Loucy (cell line): Measurements from ENCODE around the gene CRYBG2.

Experiments
- H2AFZ ChIP-seq: fragments of 200-600 bp; sonication (generic); 2 replicates; pipeline ENCODE4 v1.6.0; 2016; ENCODE audit warnings: antibody characterized with exemption, mild to moderate bottlenecking, low read length, moderate library complexity
- H3F3A ChIP-seq: fragments of 200-600 bp; 2 replicates; pipeline ENCODE4 v1.6.0; 2016; ENCODE audit warnings: antibody characterized with exemption, low read depth, mild to moderate bottlenecking
- H3K27me3 ChIP-seq: fragments of 200-600 bp; sonication (generic); 2 replicates; pipeline ENCODE4 v1.6.1; 2014; ENCODE audit warnings: low read length, mild to moderate bottlenecking; ENCODE audit not compliant: insufficient read depth, poor library complexity, severe bottlenecking
- H3K36me3 ChIP-seq: fragments of 200-600 bp; sonication (generic); 2 replicates; pipeline ENCODE4 v1.6.1; 2016; ENCODE audit warnings: low read length; ENCODE audit not compliant: insufficient read depth
- H3K4me1 ChIP-seq: fragments of 200-600 bp; sonication (generic); 2 replicates; pipeline ENCODE4 v1.5.1; 2014; ENCODE audit warnings: low read length, mild to moderate bottlenecking; ENCODE audit not compliant: insufficient read depth, poor library complexity, severe bottlenecking
- H3K4me2 ChIP-seq: fragments of 200-600 bp; sonication (generic); 2 replicates; pipeline ENCODE4 v1.6.0; 2014; ENCODE audit warnings: antibody characterized with exemption, low read length, low read depth, mild to moderate bottlenecking; ENCODE audit not compliant: poor library complexity, severe bottlenecking
- H3K4me3 ChIP-seq: fragments of 200-600 bp; sonication (generic); 2 replicates; pipeline ENCODE4 v1.5.1; 2014; ENCODE audit warnings: low read length, mild to moderate bottlenecking, mixed read lengths; ENCODE audit not compliant: poor library complexity, severe bottlenecking
- H3K79me2 ChIP-seq: fragments of 200-600 bp; sonication (generic); 2 replicates; pipeline ENCODE4 v1.6.1; 2014; ENCODE audit warnings: low read length; ENCODE audit not compliant: insufficient read depth
- H3K9ac ChIP-seq: fragments of 200-600 bp; sonication (generic); 2 replicates; pipeline ENCODE4 v1.6.0; 2014; ENCODE audit warnings: mild to moderate bottlenecking, low read depth, low read length, moderate library complexity; ENCODE audit not compliant: poor library complexity, severe bottlenecking
- H3K9me2 ChIP-seq: fragments of 200-600 bp; sonication (generic); replicated peaks from 2 replicates; pipeline ENCODE4 v1.6.1; 2016; ENCODE audit warnings: low read depth, low read length, mixed read lengths
- H3K9me3 ChIP-seq: fragments of 200-600 bp; sonication (generic); 2 replicates; pipeline ENCODE4 v1.6.1; 2014; ENCODE audit warnings: mild to moderate bottlenecking, antibody characterized with exemption, low read length, low read depth; ENCODE audit not compliant: insufficient read depth
- H4K20me1 ChIP-seq: fragments of 200-600 bp; sonication (generic); 2 replicates; pipeline ENCODE4 v1.6.0; 2014; ENCODE audit warnings: antibody characterized with exemption, low read length, mild to moderate bottlenecking; ENCODE audit not compliant: insufficient read depth, poor library complexity, severe bottlenecking
- EZH2phosphoT487 ChIP-seq: fragments of 200-600 bp; IDR thresholded peaks from 2 replicates; pipeline ENCODE4 v1.6.1; 2018; ENCODE audit warnings: antibody characterized with exemption, mild to moderate bottlenecking, moderate library complexity, borderline replicate concordance
- TF ChIP-seq, protein P1 (sequence below): fragments of 200-600 bp; sonication (generic); conservative IDR thresholded peaks from 2 replicates; pipeline ENCODE4 v1.5.1; 2014; ENCODE audit warnings: mild to moderate bottlenecking, antibody characterized with exemption, low read length

The CRYBG2 gene

DNA sequence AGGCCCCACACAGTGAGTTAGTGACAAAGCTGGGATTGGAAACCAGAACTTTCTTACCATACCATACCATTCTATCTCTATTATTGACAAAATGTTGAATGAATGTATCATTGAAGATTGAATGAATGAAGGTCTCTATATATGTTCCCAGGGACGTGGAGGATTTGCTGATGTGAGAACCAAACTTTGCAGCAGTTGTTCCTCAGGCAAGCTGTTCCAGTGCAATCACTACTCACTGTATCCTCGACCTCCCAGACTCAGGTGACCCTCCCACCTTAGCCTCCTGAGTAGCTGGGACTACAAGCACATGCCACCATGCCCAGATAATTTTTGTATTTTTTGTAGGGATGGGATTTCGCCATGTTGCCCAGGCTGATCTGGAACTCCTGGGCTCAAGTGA is 45.1 kb upstream of the CRYBG2 start:
- no peaks in the 10 kb centered on the region for H4K20me1 ChIP-seq
- no peak overlapping the region for H2AFZ ChIP-seq
- H3K27me3 ChIP-seq: no peaks in the 10 kb centered on the region
- H3K79me2 ChIP-seq: no peaks in the 10 kb centered on the region
- H3K4me3 ChIP-seq: no peak overlapping the region
- no peak overlapping the region for H3K9ac ChIP-seq
- no peaks in the 10 kb centered on the region for H3K4me1 ChIP-seq
- H3K9me2 ChIP-seq: no peaks in the 10 kb centered on the region
- TF ChIP-seq, protein P1, sequence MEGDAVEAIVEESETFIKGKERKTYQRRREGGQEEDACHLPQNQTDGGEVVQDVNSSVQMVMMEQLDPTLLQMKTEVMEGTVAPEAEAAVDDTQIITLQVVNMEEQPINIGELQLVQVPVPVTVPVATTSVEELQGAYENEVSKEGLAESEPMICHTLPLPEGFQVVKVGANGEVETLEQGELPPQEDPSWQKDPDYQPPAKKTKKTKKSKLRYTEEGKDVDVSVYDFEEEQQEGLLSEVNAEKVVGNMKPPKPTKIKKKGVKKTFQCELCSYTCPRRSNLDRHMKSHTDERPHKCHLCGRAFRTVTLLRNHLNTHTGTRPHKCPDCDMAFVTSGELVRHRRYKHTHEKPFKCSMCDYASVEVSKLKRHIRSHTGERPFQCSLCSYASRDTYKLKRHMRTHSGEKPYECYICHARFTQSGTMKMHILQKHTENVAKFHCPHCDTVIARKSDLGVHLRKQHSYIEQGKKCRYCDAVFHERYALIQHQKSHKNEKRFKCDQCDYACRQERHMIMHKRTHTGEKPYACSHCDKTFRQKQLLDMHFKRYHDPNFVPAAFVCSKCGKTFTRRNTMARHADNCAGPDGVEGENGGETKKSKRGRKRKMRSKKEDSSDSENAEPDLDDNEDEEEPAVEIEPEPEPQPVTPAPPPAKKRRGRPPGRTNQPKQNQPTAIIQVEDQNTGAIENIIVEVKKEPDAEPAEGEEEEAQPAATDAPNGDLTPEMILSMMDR: no peak
- no peak for TF ChIP-seq EZH2phosphoT487
- no peaks in the 10 kb centered on the region for H3F3A ChIP-seq
- H3K9me3 ChIP-seq: no peaks in the 10 kb centered on the region
- H3K4me2 ChIP-seq: no peak overlapping the region
- no peaks in the 10 kb centered on the region for H3K36me3 ChIP-seq

DNA sequence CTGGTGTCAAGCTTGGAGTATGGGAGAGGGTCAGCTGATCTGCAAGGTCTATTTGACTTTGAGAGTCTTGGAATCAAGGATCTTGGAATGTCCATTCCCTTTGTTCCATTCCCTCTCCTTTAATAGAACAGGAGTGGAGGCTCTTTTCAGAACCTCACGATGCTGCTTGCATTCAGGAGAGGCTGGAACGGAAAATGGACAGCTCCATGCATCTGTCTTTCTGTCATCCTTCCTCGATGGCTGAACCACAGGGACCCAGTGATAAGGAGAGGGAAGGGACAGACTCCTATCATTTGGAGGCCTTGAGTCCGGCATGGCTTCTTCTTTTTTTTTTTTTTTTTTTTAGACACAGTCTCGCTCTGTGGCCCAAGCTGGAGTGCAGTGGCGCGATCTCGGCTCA is 41.8 kb upstream of the CRYBG2 start:
- Histone ChIP-seq H3K9me2 (no peaks in the 10 kb centered on the region), H3K4me2 (no peak overlapping the region), H3K79me2 (no peaks in the 10 kb centered on the region), H3K4me1 (peaks cover 7% of the 10 kb centered on the region), H2AFZ (no peak overlapping the region), H3K36me3 (no peaks in the 10 kb centered on the region), H3F3A (no peaks in the 10 kb centered on the region), H3K4me3 (no peak overlapping the region), H3K27me3 (no peaks in the 10 kb centered on the region), H4K20me1 (no peaks in the 10 kb centered on the region), H3K9ac (no peak overlapping the region), H3K9me3 (no peaks in the 10 kb centered on the region)
- TF ChIP-seq, protein P1: no peak; the same call in 1 of the 2 replicates
- TF ChIP-seq EZH2phosphoT487: no peak

DNA sequence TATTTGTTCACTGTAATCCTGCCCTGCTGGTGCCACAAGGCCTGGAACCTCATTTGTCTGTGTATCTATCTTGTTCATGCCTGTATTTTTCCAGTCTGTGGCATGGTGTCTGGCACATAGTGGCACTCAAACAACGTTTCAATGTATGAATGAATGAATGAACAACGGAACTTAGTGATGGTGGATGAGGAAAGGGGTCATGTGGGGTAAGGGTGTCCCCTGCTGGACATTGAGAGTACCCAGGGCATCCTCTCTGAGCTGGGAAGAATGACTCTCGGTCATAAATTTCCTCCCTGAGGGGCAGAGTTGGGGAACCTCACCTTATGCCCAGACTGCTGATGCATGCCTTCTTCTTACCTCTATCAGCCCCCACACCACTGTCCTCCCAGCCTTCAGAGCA is 37.5 kb upstream of the CRYBG2 start:
- TF ChIP-seq, protein P1: peak; percentile 98
- TF ChIP-seq EZH2phosphoT487: no peak
- Histone ChIP-seq H3K4me1 (peaks cover 29% of the 10 kb centered on the region), H3K4me3 (no peak overlapping the region), H4K20me1 (no peaks in the 10 kb centered on the region), H3F3A (no peaks in the 10 kb centered on the region), H3K4me2 (peak overlapping the region; percentile 53), H3K79me2 (no peaks in the 10 kb centered on the region), H2AFZ (peak overlapping the region; percentile 69; the same call in 1 of the 2 replicates), H3K9ac (peak overlapping the region; percentile 55), H3K36me3 (no peaks in the 10 kb centered on the region), H3K27me3 (no peaks in the 10 kb centered on the region), H3K9me3 (no peaks in the 10 kb centered on the region), H3K9me2 (no peaks in the 10 kb centered on the region)
